DOHH2 (cell line): ENCODE data around the gene HSFX1.

ENCODE experiments used
- H3F3A ChIP-seq: fragments of 200-600 bp; sonication (generic), shearing (Covaris generic); 2 replicates; pipeline ENCODE4 v1.6.0; 2016; ENCODE audit warnings: antibody characterized with exemption, mild to moderate bottlenecking; ENCODE audit not compliant: control insufficient read depth, insufficient read depth
- H3K27ac ChIP-seq: fragments of 200-600 bp; sonication (generic); 2 replicates; pipeline ENCODE4 v1.5.1; 2014; ENCODE audit warnings: low read depth, mild to moderate bottlenecking, low read length, moderate library complexity
- H3K27me3 ChIP-seq: fragments of 200-600 bp; sonication (generic); 2 replicates; pipeline ENCODE4 v1.6.1; 2014; ENCODE audit warnings: mild to moderate bottlenecking, low read length, mixed read lengths; ENCODE audit not compliant: control insufficient read depth
- H3K36me3 ChIP-seq: fragments of 200-600 bp; sonication (generic); 2 replicates; pipeline ENCODE4 v1.6.1; 2014; ENCODE audit warnings: mild to moderate bottlenecking, low read length, moderate library complexity, mixed read lengths; ENCODE audit not compliant: control insufficient read depth
- H3K4me1 ChIP-seq: fragments of 200-600 bp; sonication (generic); 2 replicates; pipeline ENCODE4 v1.6.1; 2014; ENCODE audit warnings: mild to moderate bottlenecking, low read length, mixed read lengths; ENCODE audit not compliant: control insufficient read depth
- H3K4me2 ChIP-seq: fragments of 200-600 bp; sonication (generic); 2 replicates; pipeline ENCODE4 v1.6.0; 2014; ENCODE audit warnings: mild to moderate bottlenecking, low read length, moderate library complexity
- H3K4me3 ChIP-seq: fragments of 200-600 bp; sonication (generic); 2 replicates; pipeline ENCODE4 v1.5.1; 2014; ENCODE audit warnings: mild to moderate bottlenecking, low read length, mixed read lengths
- H3K79me2 ChIP-seq: fragments of 200-600 bp; sonication (generic); 2 replicates; pipeline ENCODE4 v1.6.1; 2014; ENCODE audit warnings: mild to moderate bottlenecking, low read length, mixed read lengths; ENCODE audit not compliant: control insufficient read depth
- H3K9me2 ChIP-seq: fragments of 200-600 bp; sonication (generic); replicated peaks from 2 replicates; pipeline ENCODE4 v1.6.1; 2014; ENCODE audit warnings: mild to moderate bottlenecking, low read length, mixed read lengths; ENCODE audit not compliant: control insufficient read depth
- H3K9me3 ChIP-seq: fragments of 200-600 bp; sonication (generic); 2 replicates; pipeline ENCODE4 v1.6.1; 2014; ENCODE audit warnings: antibody characterized with exemption, low read length, mixed read lengths; ENCODE audit not compliant: control insufficient read depth, insufficient read depth
- H4K20me1 ChIP-seq: fragments of 200-600 bp; sonication (generic); 2 replicates; pipeline ENCODE4 v1.6.0; 2014; ENCODE audit warnings: low read depth, mild to moderate bottlenecking, antibody characterized with exemption, low read length, moderate library complexity; ENCODE audit not compliant: control insufficient read depth, insufficient read depth
- CTCF ChIP-seq: fragments of 200-600 bp; sonication (generic); IDR thresholded peaks from one replicate; pipeline ENCODE4 v1.5.1; 2014; ENCODE audit warnings: antibody characterized with exemption, mild to moderate bottlenecking, low read depth, low read length; ENCODE audit not compliant: poor library complexity, severe bottlenecking
- EZH2phosphoT487 ChIP-seq: fragments of 200-600 bp; sonication (generic); IDR thresholded peaks from 2 replicates; pipeline ENCODE4 v1.6.1; 2017; ENCODE audit warnings: borderline replicate concordance, mild to moderate bottlenecking, antibody characterized with exemption, low read length, moderate library complexity, mixed read lengths

HSFX1 gene

GRCh38 chrX:149799095-149799714 lies 25.3 kb downstream of the HSFX1 start:
- Histone ChIP-seq H3K27me3 (no peaks in the 10 kb centered on the region), H3K4me1 (no peaks in the 10 kb centered on the region), H3K27ac (no peak overlapping the region), H4K20me1 (no peaks in the 10 kb centered on the region), H3K36me3 (no peaks in the 10 kb centered on the region), H3K9me2 (no peaks in the 10 kb centered on the region), H3F3A (no peaks in the 10 kb centered on the region), H3K9me3 (no peaks in the 10 kb centered on the region), H3K79me2 (no peaks in the 10 kb centered on the region), H3K4me3 (no peak overlapping the region), H3K4me2 (no peak overlapping the region)
- TF ChIP-seq CTCF, result no peak
- no peak for TF ChIP-seq EZH2phosphoT487

- no peaks in the 10 kb centered on the region for H3K27me3 ChIP-seq
- H3K36me3 ChIP-seq, result no peaks in the 10 kb centered on the region
- no peak overlapping the region for H3K4me3 ChIP-seq
- no peak overlapping the region for H3K27ac ChIP-seq
- H3K79me2 ChIP-seq, result no peaks in the 10 kb centered on the region
- H3F3A ChIP-seq, result no peaks in the 10 kb centered on the region
- no peak overlapping the region for H3K4me2 ChIP-seq
- H3K9me3 ChIP-seq, result no peaks in the 10 kb centered on the region
- no peaks in the 10 kb centered on the region for H3K4me1 ChIP-seq
- H4K20me1 ChIP-seq, result no peaks in the 10 kb centered on the region
- TF ChIP-seq EZH2phosphoT487, result no peak
- no peak for TF ChIP-seq CTCF
- no peaks in the 10 kb centered on the region for H3K9me2 ChIP-seq
Observed at GRCh38 chrX:149799938-149800337, 26.1 kb downstream of the HSFX1 start.

GRCh38 chrX:149803458-149804062 lies 29.7 kb downstream of the HSFX1 start:
- Histone ChIP-seq H3K27me3 (no peaks in the 10 kb centered on the region), H3F3A (no peaks in the 10 kb centered on the region), H4K20me1 (no peaks in the 10 kb centered on the region), H3K36me3 (no peaks in the 10 kb centered on the region), H3K4me3 (no peak overlapping the region), H3K27ac (no peak overlapping the region), H3K9me2 (no peaks in the 10 kb centered on the region), H3K9me3 (no peaks in the 10 kb centered on the region), H3K4me2 (no peak overlapping the region), H3K4me1 (no peaks in the 10 kb centered on the region), H3K79me2 (no peaks in the 10 kb centered on the region)
- no peak for TF ChIP-seq EZH2phosphoT487
- no peak for TF ChIP-seq CTCF
